ENCODE results near the gene CACNA1E. TPM values are rescaled to one million over a fixed set of nuclear protein-coding genes. Genes with fewer than 3 reads are reported as not detected.

The CACNA1E gene
- total RNA-seq, 1 donor from 2014 or later, result 0.31 TPM

GRCh38 chr1:181806746-181807145 lies 323.4 kb downstream of the CACNA1E start:
- DNase-seq (ENCODE audit: low spot score), result no peak
- H3K36me3 Mint-ChIP-seq (ENCODE audit: low read depth, unreplicated experiment), result no peaks in the 10 kb centered on the region
- no peak overlapping the region for H3K4me3 Mint-ChIP-seq (ENCODE audit: unreplicated experiment)

GRCh38 chr1:181807251-181807650 lies 323.9 kb downstream of the CACNA1E start:
- no peak for DNase-seq (ENCODE audit: low spot score)

More at GRCh38 chr1:181806746-181807145, 323.4 kb downstream of the CACNA1E start:
- no peaks in the 10 kb centered on the region for H3K4me1 Mint-ChIP-seq (ENCODE audit: unreplicated experiment)
- H3K9me3 Mint-ChIP-seq (ENCODE audit: unreplicated experiment), result no peaks in the 10 kb centered on the region
- no peak overlapping the region for H3K27ac Mint-ChIP-seq (ENCODE audit: unreplicated experiment)
- H3K27me3 Mint-ChIP-seq (ENCODE audit: unreplicated experiment), result no peaks in the 10 kb centered on the region
- no peak for TF ChIP-seq CTCF (IDR thresholded peaks at IDR 0.05; ENCODE audit: unreplicated experiment)

GRCh38 chr1:181809991-181810545 lies 326.8 kb downstream of the CACNA1E start:
- TF ChIP-seq CTCF (IDR thresholded peaks at IDR 0.05; ENCODE audit: unreplicated experiment), result no peak
- H3K27ac Mint-ChIP-seq (ENCODE audit: unreplicated experiment), result no peak overlapping the region
- no peaks in the 10 kb centered on the region for H3K4me1 Mint-ChIP-seq (ENCODE audit: unreplicated experiment)
- no peak overlapping the region for H3K4me3 Mint-ChIP-seq (ENCODE audit: unreplicated experiment)
- no peaks in the 10 kb centered on the region for H3K36me3 Mint-ChIP-seq (ENCODE audit: low read depth, unreplicated experiment)
- no peaks in the 10 kb centered on the region for H3K27me3 Mint-ChIP-seq (ENCODE audit: unreplicated experiment)
- H3K9me3 Mint-ChIP-seq (ENCODE audit: unreplicated experiment), result no peaks in the 10 kb centered on the region
- no peak for DNase-seq (ENCODE audit: low spot score)

More at GRCh38 chr1:181807251-181807650, 323.9 kb downstream of the CACNA1E start:
- Mint-ChIP-seq H3K4me1 (ENCODE audit: unreplicated experiment) (no peaks in the 10 kb centered on the region), H3K27me3 (ENCODE audit: unreplicated experiment) (no peaks in the 10 kb centered on the region), H3K4me3 (ENCODE audit: unreplicated experiment) (no peak overlapping the region), H3K27ac (ENCODE audit: unreplicated experiment) (no peak overlapping the region), H3K9me3 (ENCODE audit: unreplicated experiment) (no peaks in the 10 kb centered on the region), H3K36me3 (ENCODE audit: low read depth, unreplicated experiment) (no peaks in the 10 kb centered on the region)
- no peak for TF ChIP-seq CTCF (IDR thresholded peaks at IDR 0.05; ENCODE audit: unreplicated experiment)

GRCh38 chr1:181812208-181812607 lies 328.9 kb downstream of the CACNA1E start:
- H3K4me3 Mint-ChIP-seq (ENCODE audit: unreplicated experiment), result no peak overlapping the region
- no peak overlapping the region for H3K27ac Mint-ChIP-seq (ENCODE audit: unreplicated experiment)
- DNase-seq (ENCODE audit: low spot score), result no peak

More at GRCh38 chr1:181812208-181812607, 328.9 kb downstream of the CACNA1E start:
- H3K36me3 Mint-ChIP-seq (ENCODE audit: low read depth, unreplicated experiment), result no peaks in the 10 kb centered on the region
- H3K27me3 Mint-ChIP-seq (ENCODE audit: unreplicated experiment), result no peaks in the 10 kb centered on the region
- no peaks in the 10 kb centered on the region for H3K9me3 Mint-ChIP-seq (ENCODE audit: unreplicated experiment)
- no peaks in the 10 kb centered on the region for H3K4me1 Mint-ChIP-seq (ENCODE audit: unreplicated experiment)
- TF ChIP-seq CTCF (IDR thresholded peaks at IDR 0.05; ENCODE audit: unreplicated experiment), result no peak
